WTC11 (cell line): Measurements from ENCODE around the gene GPR162.

Source experiments
- ARID4B ChIP-seq: sonication (generic); formaldehyde crosslinking; IDR thresholded peaks from 2 replicates; pipeline ENCODE4 v1.8.0; 2023; ENCODE audit warnings: missing genetic modification reagents, mild to moderate bottlenecking, borderline replicate concordance
- ATF3 ChIP-seq: sonication (generic); formaldehyde crosslinking; conservative IDR thresholded peaks from 2 replicates; pipeline ENCODE4 v1.8.1; 2022; ENCODE audit warnings: mild to moderate bottlenecking, missing genetic modification reagents
- ATF6 ChIP-seq: sonication (generic); formaldehyde crosslinking; IDR thresholded peaks from 2 replicates; pipeline ENCODE4 v1.8.1; 2023; ENCODE audit warnings: mild to moderate bottlenecking, missing genetic modification reagents
- CTCF ChIP-seq: fragments of 200-600 bp; IDR thresholded peaks from 2 replicates; pipeline ENCODE4 v1.8.0; 2022; ENCODE audit warnings: antibody characterized with exemption
- MYBL2 ChIP-seq: sonication (generic); formaldehyde crosslinking; IDR thresholded peaks from 2 replicates; pipeline ENCODE4 v1.8.1; 2023; ENCODE audit warnings: mild to moderate bottlenecking, moderate library complexity, missing genetic modification reagents
- NR2C2 ChIP-seq: sonication (generic); formaldehyde crosslinking; IDR thresholded peaks from 2 replicates; pipeline ENCODE4 v1.8.0; 2022; ENCODE audit warnings: mild to moderate bottlenecking, missing genetic modification reagents
- PRRX2 ChIP-seq: fragments of 250-450 bp; sonication (Bioruptor Pico); IDR thresholded peaks from 2 replicates; pipeline ENCODE4 v1.8.0; 2021; ENCODE audit warnings: mild to moderate bottlenecking
- SP1 ChIP-seq: sonication (generic); formaldehyde crosslinking; conservative IDR thresholded peaks from 2 replicates; pipeline ENCODE4 v1.8.1; 2022; ENCODE audit warnings: missing genetic modification reagents
- TP53 ChIP-seq: sonication (generic); formaldehyde crosslinking; IDR thresholded peaks from 2 replicates; pipeline ENCODE4 v1.8.1; 2023; ENCODE audit warnings: mild to moderate bottlenecking, missing genetic modification reagents
- ZNF138 ChIP-seq: sonication (generic); formaldehyde crosslinking; conservative IDR thresholded peaks from 2 replicates; pipeline ENCODE4 v1.8.1; 2022; ENCODE audit warnings: mild to moderate bottlenecking, moderate library complexity, missing genetic modification reagents
- ZNF232 ChIP-seq: sonication (generic); formaldehyde crosslinking; IDR thresholded peaks from 2 replicates; pipeline ENCODE4 v1.8.0; 2022; ENCODE audit warnings: mild to moderate bottlenecking, missing genetic modification reagents
- ZNF416 ChIP-seq: fragments of 250-450 bp; sonication (Bioruptor Pico); IDR thresholded peaks from 2 replicates; pipeline ENCODE4 v1.9.0; 2021; ENCODE audit warnings: mild to moderate bottlenecking, inconsistent platforms
- ZSCAN18 ChIP-seq: fragments of 250-450 bp; sonication (Bioruptor Pico); IDR thresholded peaks from 2 replicates; pipeline ENCODE4 v2.1.2; 2022; ENCODE audit warnings: mild to moderate bottlenecking, moderate library complexity
- TF ChIP-seq, protein P1 (sequence below): sonication (generic); formaldehyde crosslinking; IDR thresholded peaks from 2 replicates; pipeline ENCODE4 v1.8.1; 2023; ENCODE audit warnings: mild to moderate bottlenecking, missing genetic modification reagents

- TF ChIP-seq ARID4B (CRISPR knock-in tag) (no peak), CTCF (no peak), SP1 (no peak), MYBL2 (CRISPR knock-in tag) (no peak), ZNF416 (no peak), ATF3 (no peak), TP53 (CRISPR knock-in tag) (no peak), NR2C2 (CRISPR knock-in tag) (no peak), ATF6 (CRISPR knock-in tag) (no peak), ZNF138 (CRISPR knock-in tag) (no peak), ZNF232 (CRISPR knock-in tag) (no peak), PRRX2 (CRISPR knock-in tag) (no peak), ZSCAN18 (CRISPR knock-in tag) (no peak)
- TF ChIP-seq, protein P1, sequence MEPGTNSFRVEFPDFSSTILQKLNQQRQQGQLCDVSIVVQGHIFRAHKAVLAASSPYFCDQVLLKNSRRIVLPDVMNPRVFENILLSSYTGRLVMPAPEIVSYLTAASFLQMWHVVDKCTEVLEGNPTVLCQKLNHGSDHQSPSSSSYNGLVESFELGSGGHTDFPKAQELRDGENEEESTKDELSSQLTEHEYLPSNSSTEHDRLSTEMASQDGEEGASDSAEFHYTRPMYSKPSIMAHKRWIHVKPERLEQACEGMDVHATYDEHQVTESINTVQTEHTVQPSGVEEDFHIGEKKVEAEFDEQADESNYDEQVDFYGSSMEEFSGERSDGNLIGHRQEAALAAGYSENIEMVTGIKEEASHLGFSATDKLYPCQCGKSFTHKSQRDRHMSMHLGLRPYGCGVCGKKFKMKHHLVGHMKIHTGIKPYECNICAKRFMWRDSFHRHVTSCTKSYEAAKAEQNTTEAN (CRISPR knock-in tag) = no peak
These were observed 17.2 kb downstream of the GPR162 start for GRCh38 chr12:6838854-6839253.
